PFSK-1 (cell line): Measurements from ENCODE around the gene MMP11.

Source experiments
- FOXP2 ChIP-seq: optimal IDR thresholded peaks from 2 replicates; pipeline ENCODE3; 2011; ENCODE audit warnings: borderline replicate concordance, control low read depth, inconsistent platforms; ENCODE audit not compliant: insufficient read depth; ENCODE audit errors: extremely low read length, extremely low read depth
- POLR2AphosphoS5 ChIP-seq: IDR thresholded peaks from 2 replicates; pipeline ENCODE4 v1.6.1; 2012; ENCODE audit warnings: low read depth, mild to moderate bottlenecking, control low read depth, low read length, moderate library complexity
- REST ChIP-seq, 2 experiments: IDR thresholded peaks; 2 replicates each; pipeline versions ENCODE4 v1.6.1 to v1.8.0; 2011 to 2012; ENCODE audit warnings: low read depth in 2 of 2, low read length in 2 of 2, control low read depth in 1 of 2, inconsistent platforms in 1 of 2, mild to moderate bottlenecking in 1 of 2, moderate library complexity in 1 of 2; ENCODE audit not compliant: insufficient read depth in 1 of 2

GRCh38 chr22:23783265-23784150, 10.9 kb downstream of the MMP11 start:
- TF ChIP-seq POLR2AphosphoS5 (no peak), REST (IDR thresholded peaks at IDR 0.05; ENCODE audit: insufficient read depth in 1 of 2, low read depth in 2 of 2, low read length in 2 of 2) (no peak), FOXP2 (no peak)
